Astrocyte of the hippocampus (primary cell): ENCODE results near the gene UBL7.

ENCODE experiments used
- DNase-seq: peaks from one replicate; pipeline ENCODE4 v3.0.0; 2011; ENCODE audit warnings: low read depth, low spot score

UBL7 gene

DNA sequence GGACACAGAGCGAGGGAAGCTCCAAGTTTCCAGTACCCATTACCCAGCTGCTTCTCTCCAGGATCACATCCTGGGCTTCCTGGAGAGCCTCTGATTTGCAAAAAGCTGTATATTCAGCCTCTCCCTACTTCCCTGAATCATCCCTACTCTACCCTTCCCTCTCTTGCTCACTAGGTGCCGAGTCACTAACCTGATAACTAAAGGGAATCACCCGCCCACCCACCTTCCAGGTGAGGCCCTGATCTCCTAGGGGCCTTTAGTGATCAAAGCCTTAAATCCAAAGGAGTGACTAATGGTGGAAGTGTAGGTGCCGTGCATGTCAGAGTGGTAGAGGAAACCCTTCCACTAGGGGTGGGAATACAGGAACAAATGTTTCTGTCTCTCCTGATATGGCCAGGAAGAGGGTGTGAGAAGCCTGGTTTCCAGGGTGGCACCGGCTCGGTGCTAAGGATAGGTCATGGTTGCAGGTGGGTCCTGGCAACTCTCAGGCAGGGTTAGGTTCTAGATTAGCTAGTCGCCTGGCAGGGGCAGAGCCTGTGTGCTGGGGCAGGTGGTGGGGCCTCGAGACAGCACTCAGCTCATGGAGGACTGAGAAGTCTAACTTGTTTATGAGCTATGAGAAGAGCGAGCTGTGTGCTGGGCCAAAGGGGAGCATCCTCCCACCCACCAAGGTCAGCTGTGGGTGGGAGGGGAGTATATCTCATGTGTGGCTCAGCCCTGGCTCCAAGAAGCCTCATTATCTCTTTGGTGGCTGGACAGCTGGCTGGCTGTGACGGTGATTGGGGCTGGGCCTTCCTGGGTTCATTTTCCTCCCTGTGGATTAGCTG is 37.3 kb downstream of the UBL7 start:
- DNase-seq, result no peak

DNA sequence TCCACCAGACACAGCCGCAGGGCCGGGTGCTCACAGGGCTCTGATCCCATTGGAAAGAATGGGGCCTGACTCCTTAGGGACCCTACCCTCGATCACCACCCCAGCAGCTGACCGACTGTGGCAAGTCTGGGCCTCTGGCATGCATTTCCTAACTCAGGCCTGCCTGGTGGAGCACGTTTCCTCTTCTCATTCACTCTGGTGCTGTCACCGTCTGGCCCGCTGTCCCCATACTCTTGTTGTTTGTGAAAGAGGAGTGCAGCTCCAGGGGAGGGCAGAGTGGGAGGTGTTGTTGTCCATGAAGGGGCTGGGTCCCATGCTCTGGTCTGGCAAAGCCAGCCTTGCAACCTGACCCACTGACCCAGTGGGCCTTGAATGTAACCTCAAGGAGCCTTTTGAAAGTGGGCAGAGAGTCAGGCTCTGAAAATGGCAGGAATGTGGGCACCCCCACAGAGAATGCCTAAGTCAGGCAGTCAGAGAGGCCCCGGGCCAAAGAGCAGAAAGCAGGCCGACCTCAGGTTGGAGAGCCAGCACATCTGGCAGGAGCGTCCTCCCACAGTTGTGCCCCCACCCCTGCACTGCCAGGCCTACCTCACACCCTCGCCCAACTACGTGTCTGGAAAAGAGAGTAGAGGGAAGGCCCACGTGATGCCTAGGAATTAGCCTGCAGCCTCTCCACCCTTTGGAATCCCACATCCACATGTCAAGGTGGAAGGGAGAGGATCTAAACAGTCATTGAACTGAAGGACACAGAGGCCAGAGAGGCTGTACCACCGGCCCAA is 38.1 kb downstream of the UBL7 start:
- peak; percentile 80 for DNase-seq

DNA sequence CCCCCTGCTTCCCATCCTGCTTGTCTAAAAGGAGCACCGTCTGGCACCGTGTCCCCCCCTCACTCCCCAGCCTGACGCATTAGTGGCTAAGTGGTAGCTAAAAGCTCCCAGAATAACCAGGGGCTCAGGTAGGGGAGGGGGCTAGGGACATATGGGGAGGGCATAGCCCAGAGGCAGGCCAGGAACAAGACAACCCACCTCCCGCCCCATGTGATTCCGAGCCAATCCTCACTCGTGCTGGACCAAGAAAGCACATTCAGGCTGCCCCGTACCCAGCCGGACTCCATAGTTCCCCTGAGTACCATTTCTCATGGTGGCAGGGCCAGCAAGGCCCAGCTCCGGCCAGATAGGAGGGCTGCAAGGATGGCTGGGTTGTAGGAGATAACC is 38.7 kb downstream of the UBL7 start:
- DNase-seq, result no peak

DNA sequence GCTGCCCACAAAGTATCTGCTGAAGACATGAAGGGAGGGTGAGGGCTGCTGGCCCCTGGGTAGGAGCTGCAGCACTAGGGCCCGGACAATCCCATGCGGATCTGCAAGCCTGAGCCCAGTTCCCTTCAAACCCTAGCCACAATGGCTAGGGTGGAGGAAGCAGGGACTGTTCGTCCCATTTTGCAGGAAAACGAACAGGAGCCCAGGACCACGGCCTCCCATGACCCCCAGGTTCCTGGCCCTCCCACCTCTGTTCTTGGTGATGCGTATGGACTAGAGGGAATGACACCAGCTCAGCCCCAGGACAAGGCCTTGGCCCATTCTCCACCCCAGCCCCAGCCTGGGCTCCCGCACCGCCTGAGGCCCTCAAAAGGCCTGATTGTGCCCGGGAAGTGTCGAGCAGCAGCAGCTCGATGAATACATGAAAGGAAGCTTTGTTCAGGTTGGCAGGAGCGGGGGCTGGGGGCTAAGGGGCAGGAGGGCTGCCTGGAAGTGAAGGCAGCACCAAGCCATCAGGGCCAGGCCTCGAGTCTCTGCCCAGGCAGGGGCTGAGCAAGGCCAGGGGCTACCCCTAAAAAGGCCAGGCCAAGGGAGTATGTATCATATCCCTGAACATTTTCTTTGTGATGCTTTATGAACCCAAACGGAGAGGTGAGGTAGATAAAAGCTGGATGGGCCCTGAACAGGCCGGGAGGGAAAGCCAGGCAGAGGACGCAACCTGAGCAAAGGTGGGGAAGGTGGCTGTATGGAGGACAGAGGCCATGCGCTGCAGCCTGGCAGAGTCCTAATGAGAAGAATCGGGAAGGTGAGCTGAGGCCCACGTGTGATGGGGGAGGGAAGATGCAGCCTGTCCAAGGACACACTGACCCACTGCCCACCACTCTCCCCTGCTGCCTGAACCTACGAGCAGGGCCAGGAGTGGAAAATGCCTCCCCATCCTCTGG is 39.4 kb downstream of the UBL7 start:
- DNase-seq, result no peak

DNA sequence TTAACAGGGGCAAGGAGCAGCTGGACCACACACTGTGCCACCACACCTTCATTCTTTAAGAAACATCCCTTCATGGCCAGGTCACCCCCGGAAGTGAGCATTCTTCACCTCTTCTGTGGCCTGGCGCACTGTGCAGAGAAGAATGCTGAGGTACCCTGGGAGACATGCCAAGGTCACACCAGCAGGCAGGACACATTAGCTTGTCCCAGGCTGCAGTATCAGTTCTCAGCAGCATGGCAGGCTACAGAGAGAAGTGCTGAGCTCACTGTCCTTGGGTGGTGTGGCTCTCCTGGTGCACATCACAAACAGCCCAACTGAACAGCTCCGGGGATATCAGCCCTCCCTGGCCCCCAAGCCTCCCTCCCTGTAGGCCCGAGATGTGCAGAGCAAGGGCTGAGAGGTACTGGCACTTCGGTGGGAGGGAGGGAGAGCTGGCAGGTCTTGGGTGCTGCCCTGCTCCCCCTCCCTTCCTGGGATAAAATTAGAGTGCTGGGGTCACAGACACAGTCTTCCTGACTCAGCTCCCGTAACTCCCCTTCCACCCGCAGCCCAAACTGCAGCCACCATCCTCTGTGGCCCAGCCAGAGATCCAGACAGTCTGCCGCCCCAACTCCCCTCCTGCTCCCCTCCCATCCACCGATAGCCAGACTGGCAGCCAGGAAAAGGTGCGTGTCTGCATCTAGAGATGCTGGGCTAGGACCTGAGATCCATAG is 40.6 kb downstream of the UBL7 start:
- DNase-seq, result peak; percentile 59

DNA sequence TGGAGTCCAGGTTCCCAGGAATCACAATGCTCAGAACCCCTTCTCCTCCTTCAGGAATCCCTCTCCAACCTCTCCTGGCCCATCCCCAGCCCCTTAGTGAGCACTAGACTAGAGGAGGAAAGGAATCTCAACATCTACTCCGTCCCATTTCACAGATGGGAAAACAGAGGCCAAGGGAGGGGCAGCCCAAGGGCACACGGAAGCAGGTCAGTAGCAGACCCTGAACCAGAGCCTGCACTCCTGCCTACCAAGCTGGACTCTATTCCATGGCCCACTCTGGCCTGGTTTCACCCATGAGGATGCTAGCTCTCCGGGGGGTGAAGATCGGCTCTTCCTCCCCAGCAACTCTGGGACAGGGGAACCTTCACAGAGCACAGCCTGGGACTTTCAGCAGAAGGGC is 41.5 kb downstream of the UBL7 start:
- DNase-seq, result no peak

DNA sequence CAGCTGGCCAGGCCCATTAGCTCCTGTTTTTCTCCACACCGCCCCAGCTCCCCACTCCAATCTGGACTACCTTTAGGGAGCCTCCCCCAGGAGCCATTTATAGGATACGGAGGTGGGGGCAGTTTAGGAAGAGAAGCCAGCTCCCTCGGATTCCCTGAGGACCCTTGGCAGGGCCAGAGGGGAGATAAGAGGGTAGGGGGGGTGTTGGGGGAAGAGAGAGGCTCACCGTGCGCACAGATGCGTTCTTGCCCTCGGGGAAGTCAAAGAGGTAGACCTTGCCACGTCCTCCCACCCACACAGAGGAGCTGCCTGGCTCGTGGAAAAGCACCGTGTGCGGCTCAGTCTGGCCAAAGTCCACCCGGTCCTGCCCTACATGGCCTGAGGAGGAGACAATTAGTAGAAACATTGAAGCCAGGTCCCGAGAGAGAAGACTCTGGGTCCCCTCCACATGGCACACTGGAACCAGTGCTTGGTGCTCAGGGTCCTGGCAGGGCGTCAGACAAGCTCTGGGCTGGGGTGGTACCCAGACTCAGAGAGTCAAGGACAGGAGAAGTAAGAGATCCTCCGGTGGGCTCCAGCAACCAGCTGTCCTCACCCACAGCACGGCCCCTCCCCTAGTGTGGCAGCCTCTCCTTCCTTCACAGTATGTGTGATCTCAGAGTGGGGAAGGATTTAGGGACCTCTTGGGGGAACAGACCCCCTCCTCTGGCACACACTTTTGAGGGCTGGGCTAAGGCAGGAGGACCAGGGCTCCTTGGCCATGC is 42.2 kb downstream of the UBL7 start:
- no peak for DNase-seq

DNA sequence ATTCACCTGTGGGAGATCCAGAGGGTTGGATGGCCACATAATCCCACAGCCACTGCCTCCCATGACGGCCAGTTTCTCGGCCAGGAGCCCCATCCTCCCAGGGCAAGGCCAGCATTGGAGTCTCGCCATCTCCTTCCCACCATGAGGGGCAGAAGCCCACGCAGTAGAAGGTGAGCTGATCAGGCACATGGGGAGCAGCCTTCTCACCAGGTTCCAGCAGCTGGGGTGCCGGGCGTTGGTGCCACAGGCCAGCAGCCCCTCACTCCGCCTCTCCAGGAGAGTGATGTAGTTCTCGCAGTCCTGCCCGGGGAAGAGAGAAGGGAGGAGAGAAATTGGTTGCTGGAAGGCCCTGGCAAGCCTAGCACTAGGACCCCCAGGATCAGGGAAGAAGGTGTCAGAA is 43.3 kb downstream of the UBL7 start:
- DNase-seq, result no peak

DNA sequence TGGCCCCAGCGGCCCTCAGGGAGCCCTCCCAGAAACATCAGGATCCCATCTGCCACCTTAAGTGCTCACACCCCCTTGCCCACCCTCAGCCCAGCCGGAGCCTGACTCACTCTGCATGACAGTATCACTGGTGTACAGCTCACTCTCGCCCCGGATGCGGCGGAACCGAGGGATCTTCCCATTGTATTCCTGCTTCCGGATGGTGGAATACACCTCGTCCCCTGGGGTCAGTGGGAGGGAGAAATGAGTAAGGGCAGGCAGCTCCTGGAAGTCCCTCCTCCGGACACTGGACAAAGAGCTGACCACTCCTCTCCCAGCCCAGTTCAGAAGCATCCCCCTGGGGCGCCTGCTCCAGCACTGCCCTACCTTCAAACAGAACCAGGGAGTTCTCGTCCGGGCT is 43.7 kb downstream of the UBL7 start:
- no peak for DNase-seq

DNA sequence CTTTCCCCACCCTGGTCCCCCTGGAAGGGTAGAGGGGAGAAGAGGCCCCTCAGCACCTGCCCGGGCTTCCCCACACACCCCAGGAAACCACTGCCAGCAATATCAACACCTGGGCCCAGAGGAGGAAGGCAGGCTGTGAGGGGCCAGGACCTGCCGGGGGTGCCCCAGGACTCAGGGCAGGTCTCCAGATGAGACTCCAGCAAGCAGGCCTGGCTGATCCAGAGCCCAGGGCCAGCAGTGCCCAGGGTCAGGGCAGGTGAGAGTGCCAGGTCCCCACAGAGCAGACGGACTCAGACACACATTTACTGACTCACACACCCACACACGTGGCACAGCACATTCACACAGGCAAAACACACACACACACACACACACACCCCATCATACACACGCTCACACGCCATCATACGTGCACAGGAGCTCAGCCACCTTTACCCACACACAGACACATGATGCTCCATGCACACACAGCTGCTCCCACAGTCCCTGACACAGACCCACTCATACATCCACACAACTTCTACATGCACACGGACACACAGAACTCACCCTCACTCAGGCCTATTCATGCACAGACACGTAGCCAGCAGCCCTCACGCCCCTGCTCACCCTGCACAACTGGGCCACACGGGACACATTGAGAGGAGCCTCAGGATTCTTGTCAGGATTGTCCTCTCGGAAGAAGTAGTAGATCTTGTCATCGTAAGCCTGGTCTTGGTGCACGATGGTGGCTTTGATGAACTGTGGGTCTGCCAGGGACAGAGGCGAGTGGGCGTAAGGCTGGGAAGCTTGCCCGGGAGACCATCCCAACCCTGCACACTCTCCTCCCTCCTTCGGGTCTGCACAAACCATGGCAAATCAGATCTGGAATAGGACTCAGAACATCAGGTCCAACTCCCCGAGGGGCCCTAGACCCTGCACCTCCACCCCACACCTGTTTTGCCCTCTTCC is 44.7 kb downstream of the UBL7 start:
- DNase-seq, result no peak

DNA sequence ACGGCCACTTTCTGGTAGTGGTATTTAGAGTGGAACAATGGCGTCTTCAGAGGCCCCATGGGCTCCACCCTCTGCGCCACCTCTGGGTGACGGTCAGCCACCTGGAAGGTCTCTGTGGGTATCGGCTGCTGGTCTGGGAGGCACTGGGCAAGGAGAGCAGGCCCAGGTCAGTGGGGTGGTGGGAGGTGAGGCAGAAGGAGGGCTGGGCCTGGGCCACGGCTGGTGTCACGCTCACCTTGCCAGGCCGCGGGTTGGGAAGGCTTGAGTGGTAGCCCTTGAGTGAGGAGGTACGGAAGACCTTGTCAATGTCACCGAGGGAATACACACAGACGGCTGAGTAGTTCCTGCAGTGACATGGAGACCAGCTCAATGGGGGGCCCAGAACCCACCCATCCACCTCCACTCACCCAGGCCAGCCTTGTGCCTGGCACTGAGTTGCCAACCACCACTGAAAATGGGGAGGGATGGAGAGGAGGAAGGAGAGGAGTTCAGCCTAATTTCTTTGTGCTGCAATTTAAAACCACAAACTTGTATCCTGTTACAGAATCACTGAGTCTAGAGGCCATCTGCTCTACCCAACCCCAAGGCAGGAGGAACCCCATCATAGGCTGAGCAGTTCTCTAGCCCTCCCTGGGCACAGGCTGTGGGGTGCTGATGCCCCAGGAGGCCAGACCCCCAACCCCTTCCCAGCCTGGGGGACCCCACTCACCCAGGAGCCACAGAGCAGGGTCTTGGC is 46.2 kb downstream of the UBL7 start:
- DNase-seq, result no peak

DNA sequence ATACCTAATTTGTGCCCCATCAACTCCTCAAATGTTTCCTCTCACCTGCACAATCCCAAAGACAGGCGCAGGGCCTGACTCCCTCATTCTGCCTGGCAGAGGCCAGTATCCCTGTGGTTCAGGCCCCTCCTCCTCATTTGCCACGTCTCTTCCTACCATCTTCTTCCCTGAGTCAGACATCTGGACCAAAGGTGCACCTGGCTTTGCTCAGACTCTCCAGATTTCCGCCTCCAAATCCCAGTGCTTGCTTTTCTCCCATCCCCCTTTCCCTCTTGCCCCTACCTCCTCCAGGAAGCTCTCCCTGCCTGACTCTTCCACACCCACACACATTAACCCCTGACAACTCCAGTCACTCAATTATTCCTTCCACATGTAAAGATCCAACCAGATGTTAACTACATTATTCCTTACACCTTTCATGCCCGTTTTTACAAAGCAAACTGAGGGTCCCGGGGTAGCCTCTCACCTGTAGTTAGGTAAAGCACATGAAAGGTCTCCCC is 46.8 kb downstream of the UBL7 start:
- no peak for DNase-seq

DNA sequence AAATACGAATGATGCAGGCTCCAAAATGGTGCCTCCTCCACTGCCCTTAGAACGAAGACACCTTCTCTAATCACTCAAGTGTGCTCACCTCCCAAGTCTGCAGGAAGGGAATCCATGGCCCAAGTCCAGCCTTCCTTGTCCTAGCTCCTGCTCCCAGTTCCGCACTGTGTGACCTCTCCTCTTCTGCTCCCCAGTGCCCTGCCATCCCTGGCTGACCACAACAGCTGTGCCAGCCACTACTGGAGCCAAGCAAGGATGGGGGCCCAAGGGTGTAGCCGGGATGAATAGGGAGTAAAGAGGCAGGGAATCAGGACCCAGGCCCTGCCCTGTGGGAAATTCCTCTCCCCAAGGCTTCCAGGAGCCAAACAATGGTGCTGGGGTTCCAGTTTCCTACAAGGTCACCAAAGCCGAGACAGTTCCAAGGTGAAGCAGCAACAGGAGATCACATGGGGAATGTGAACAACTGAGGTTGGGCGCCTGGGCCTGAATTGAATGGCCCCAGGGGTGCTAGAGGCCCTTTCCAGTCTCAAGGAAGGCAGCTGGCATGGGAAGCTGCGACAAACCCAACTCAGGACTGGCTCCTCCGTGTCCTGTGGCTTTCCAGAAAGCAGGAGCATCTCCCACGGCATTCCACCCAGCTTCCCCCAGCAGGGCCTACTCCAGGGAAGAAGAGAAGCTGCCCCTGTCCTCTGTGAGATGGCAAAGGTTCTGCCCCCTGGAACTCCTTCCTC is 47.4 kb downstream of the UBL7 start:
- no peak for DNase-seq

DNA sequence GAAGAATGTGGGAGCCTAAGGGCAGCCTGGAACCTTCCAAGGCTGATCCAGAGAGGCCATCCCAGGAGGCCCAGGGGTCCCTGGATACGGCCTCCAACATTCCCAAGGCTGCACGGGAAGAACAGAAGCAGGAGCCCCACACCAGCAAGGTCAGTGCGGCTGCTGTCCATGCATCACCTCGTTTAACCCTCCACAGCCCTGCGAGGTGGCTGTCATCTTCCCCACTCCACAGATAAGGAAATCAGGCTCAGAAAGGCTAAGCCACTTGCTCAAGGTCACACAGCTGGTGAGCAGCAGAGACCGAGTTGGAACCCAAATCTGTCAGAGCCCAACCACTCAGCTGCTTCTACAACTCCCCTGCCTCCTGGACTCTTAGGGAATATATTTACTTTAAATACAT is 48.8 kb downstream of the UBL7 start:
- no peak for DNase-seq

DNA sequence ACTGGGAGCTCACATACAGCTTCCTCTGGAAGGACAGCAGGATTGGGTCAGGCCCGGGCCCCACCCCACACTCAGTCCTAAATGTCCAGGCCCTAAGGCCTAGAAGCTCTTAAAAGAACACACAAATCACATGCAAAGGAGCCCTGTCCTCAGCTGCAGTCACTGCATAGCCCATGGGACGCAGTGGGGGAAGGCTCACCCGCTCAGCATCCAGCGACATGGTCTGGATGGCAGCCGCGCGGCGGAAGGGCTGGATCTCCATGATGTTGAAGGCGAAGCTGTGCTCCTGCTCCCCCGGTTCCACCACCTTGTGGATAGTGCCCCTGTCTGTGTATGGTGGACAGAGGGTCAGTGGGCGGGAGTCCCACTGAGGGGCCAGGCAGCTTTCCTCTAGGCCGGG is 49.3 kb downstream of the UBL7 start:
- DNase-seq, result no peak

DNA sequence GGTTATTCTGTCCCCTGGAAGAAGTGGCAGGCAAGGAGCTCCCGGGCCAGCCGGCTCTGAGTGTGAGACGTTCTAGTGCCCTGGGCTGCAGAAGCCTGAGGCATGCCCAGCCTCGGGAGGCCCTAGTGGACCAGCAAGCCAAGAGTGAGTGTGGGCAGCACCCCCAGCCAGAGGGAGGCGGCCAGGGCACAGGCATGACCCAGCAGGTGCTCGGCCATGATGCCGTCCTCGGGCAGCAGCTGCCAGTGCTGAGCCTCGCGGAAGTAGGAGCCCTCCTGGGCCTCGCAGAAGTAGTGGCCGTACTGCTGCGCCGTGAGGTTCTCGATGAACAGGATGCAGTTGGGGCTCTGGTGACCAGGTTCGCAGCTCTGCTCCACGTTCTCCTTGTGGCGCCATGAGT is 50.5 kb downstream of the UBL7 start:
- no peak for DNase-seq

DNA sequence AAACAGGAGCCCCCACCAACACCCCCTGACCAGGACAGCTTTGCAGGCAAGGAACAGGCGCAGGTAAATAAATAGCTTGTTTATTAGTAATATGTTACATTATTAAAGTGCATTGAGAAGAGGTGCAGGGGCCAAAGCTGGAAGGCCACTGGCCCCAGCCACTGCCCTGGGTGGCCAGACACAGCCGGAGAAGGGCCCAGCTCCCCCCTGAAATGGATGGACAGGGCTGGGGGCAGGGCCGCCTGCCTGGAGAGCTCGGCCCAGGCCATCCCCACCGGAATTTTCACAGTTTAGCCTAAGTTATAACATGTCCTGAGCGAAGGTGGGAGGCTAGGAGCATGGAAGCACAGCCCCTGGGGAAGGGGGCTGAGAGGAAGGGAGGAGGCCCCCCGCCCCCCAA is 51.7 kb downstream of the UBL7 start:
- no peak for DNase-seq

DNA sequence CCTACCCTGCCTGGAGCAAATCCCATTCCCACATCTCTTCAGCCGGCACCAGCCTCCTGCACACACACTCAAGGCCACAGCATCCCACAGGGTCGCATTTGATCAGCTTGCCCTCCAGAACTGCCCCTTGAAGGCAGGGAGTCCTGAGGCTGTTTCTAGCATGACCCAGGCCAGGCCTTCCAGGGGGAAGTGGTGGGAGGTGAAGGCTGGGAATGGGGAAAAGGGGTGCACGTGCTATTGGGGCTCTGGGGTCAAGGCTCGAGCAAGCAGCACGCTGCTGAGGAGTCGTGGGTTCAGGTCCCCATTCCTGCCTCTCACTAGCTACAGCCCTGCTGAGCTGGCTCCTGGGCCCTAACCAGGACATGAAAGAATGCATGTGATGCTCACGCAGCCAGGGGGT is 52.1 kb downstream of the UBL7 start:
- DNase-seq, result no peak
